ENCODE measurements around the gene TBCK.

The TBCK gene

GRCh38 chr4:105991726-105992125 is 324.3 kb downstream of the TBCK start:
- no peak for DNase-seq (ENCODE audit: low spot score)
